Measurements from ENCODE around the gene RGS8. TPM values are rescaled to one million over a fixed set of nuclear protein-coding genes. Genes with fewer than 3 reads are reported as not detected.

The RGS8 gene
- total RNA-seq, 1 experiment from 2014 or later, result not detected

- ChIA-PET POLR2A (no interaction called here), CTCF (no interaction called here)
- DNase-seq (ENCODE audit: low read depth, low spot score), result no peak
- BruUV-seq (replicated peaks), result no TSS peak
- no peaks in the 10 kb centered on the region for H3K27me3 ChIP-seq (ENCODE audit: control insufficient read depth, insufficient read depth, low read length)
- no peak for ATAC-seq
- H3K36me3 ChIP-seq (ENCODE audit: control insufficient read depth, insufficient read depth, low read length), result no peaks in the 10 kb centered on the region
- no peaks in the 10 kb centered on the region for H3K9me3 ChIP-seq (ENCODE audit: control insufficient read depth, insufficient read depth, low read depth, low read length)
- no peak overlapping the region for H3K27ac ChIP-seq (ENCODE audit: low read length)
- in situ Hi-C loops (cut with HindIII; ENCODE audit: low pct_unique_long_range_greater_than_20kb, low sequenced_read_pairs) (no loop called here), intact Hi-C loops (cut with micrococcal nuclease; ENCODE audit: unreplicated experiment) (no loop called here)
- no peaks in the 10 kb centered on the region for H3K4me1 ChIP-seq (ENCODE audit: control insufficient read depth, insufficient read depth, low read length)
- TF ChIP-seq, protein P1, sequence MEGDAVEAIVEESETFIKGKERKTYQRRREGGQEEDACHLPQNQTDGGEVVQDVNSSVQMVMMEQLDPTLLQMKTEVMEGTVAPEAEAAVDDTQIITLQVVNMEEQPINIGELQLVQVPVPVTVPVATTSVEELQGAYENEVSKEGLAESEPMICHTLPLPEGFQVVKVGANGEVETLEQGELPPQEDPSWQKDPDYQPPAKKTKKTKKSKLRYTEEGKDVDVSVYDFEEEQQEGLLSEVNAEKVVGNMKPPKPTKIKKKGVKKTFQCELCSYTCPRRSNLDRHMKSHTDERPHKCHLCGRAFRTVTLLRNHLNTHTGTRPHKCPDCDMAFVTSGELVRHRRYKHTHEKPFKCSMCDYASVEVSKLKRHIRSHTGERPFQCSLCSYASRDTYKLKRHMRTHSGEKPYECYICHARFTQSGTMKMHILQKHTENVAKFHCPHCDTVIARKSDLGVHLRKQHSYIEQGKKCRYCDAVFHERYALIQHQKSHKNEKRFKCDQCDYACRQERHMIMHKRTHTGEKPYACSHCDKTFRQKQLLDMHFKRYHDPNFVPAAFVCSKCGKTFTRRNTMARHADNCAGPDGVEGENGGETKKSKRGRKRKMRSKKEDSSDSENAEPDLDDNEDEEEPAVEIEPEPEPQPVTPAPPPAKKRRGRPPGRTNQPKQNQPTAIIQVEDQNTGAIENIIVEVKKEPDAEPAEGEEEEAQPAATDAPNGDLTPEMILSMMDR (IDR thresholded peaks at IDR 0.05), result no peak
- TF ChIP-seq REST (IDR thresholded peaks at IDR 0.05; ENCODE audit: insufficient read depth in 1 of 2, low read depth in 2 of 2, low read length in 1 of 2) (no peak), TCF7L2 (IDR thresholded peaks at IDR 0.05; ENCODE audit: low read depth, low read length) (no peak), POLR2AphosphoS5 (IDR thresholded peaks at IDR 0.05; ENCODE audit: low read depth, low read length) (no peak), SIN3A (IDR thresholded peaks at IDR 0.05; ENCODE audit: borderline replicate concordance, insufficient read depth, low read depth, low read length) (no peak)
- no peak overlapping the region for H3K4me3 ChIP-seq (ENCODE audit: low read depth in 2 of 2, low read length in 2 of 2)
Measured at GRCh38 chr1:182713492-182713891, 29.1 kb upstream of the RGS8 start.

GRCh38 chr1:182709855-182710254 is 25.5 kb upstream of the RGS8 start:
- no peaks in the 10 kb centered on the region for H3K4me1 ChIP-seq (ENCODE audit: control insufficient read depth, insufficient read depth, low read length)
- DNase-seq (ENCODE audit: low read depth, low spot score), result no peak
- H3K27ac ChIP-seq (ENCODE audit: low read length), result no peak overlapping the region
- H3K9me3 ChIP-seq (ENCODE audit: control insufficient read depth, insufficient read depth, low read depth, low read length), result no peaks in the 10 kb centered on the region
- no TSS peak for BruUV-seq (replicated peaks)
- H3K27me3 ChIP-seq (ENCODE audit: control insufficient read depth, insufficient read depth, low read length), result no peaks in the 10 kb centered on the region
- intact Hi-C loops (cut with micrococcal nuclease; ENCODE audit: unreplicated experiment) (no loop called here), in situ Hi-C loops (cut with HindIII; ENCODE audit: low pct_unique_long_range_greater_than_20kb, low sequenced_read_pairs) (no loop called here)
- no peak overlapping the region for H3K4me3 ChIP-seq (ENCODE audit: low read depth in 2 of 2, low read length in 2 of 2)
- CTCF ChIA-PET, result no interaction called here
- POLR2A ChIA-PET, result no interaction called here
- no peak for ATAC-seq
- TF ChIP-seq SIN3A (IDR thresholded peaks at IDR 0.05; ENCODE audit: borderline replicate concordance, insufficient read depth, low read depth, low read length) (no peak), REST (IDR thresholded peaks at IDR 0.05; ENCODE audit: insufficient read depth in 1 of 2, low read depth in 2 of 2, low read length in 1 of 2) (no peak)
- no peaks in the 10 kb centered on the region for H3K36me3 ChIP-seq (ENCODE audit: control insufficient read depth, insufficient read depth, low read length)
